HepG2 (cell line): Measurements from ENCODE around the gene PRSS36.

Experiments used
- POLR2A ChIP-seq, 2 experiments: IDR thresholded peaks; 2 replicates each; pipeline ENCODE4 v1.6.1; 2011; ENCODE audit warnings: low read depth in 2 of 2, low read length in 2 of 2, mild to moderate bottlenecking in 1 of 2, moderate library complexity in 1 of 2; ENCODE audit not compliant: insufficient read depth in 1 of 2
- RFX5 ChIP-seq: IDR thresholded peaks from 2 replicates; pipeline ENCODE4 v1.6.1; 2011; ENCODE audit warnings: low read depth, low read length, improper control_type of control experiment
- SMC3 ChIP-seq: IDR thresholded peaks from 2 replicates; pipeline ENCODE4 v1.6.1; 2011; ENCODE audit warnings: low read length, improper control_type of control experiment
- YY1 ChIP-seq: IDR thresholded peaks from 2 replicates; pipeline ENCODE4 v1.6.1; 2011; ENCODE audit warnings: low read length, low read depth, moderate library complexity, mild to moderate bottlenecking; ENCODE audit not compliant: insufficient read depth, insufficient replicate concordance
- ZEB1 ChIP-seq: IDR thresholded peaks from 2 replicates; pipeline ENCODE4 v1.6.1; 2012; ENCODE audit warnings: mild to moderate bottlenecking, low read depth, inconsistent platforms; ENCODE audit not compliant: insufficient replicate concordance
- ZNF24 ChIP-seq: fragments of 450-650 bp; IDR thresholded peaks from 2 replicates; pipeline ENCODE4 v1.6.1; 2017; ENCODE audit warnings: antibody characterized with exemption, mild to moderate bottlenecking
- TF ChIP-seq, protein P1 (sequence below): sonication (generic); formaldehyde crosslinking; IDR thresholded peaks from 2 replicates; pipeline ENCODE4 v1.5.0; 2020; ENCODE audit warnings: mild to moderate bottlenecking, missing genetic modification reagents
- TF ChIP-seq, protein P2 (sequence below): sonication (generic); formaldehyde crosslinking; IDR thresholded peaks from 2 replicates; pipeline ENCODE4 v1.5.0; 2020; ENCODE audit warnings: mild to moderate bottlenecking, missing genetic modification reagents, moderate library complexity
- TF ChIP-seq, protein P3 (sequence below): sonication (generic); formaldehyde crosslinking; conservative IDR thresholded peaks from 2 replicates; pipeline ENCODE4 v1.4.0; 2020; ENCODE audit warnings: missing genetic modification reagents

DNA sequence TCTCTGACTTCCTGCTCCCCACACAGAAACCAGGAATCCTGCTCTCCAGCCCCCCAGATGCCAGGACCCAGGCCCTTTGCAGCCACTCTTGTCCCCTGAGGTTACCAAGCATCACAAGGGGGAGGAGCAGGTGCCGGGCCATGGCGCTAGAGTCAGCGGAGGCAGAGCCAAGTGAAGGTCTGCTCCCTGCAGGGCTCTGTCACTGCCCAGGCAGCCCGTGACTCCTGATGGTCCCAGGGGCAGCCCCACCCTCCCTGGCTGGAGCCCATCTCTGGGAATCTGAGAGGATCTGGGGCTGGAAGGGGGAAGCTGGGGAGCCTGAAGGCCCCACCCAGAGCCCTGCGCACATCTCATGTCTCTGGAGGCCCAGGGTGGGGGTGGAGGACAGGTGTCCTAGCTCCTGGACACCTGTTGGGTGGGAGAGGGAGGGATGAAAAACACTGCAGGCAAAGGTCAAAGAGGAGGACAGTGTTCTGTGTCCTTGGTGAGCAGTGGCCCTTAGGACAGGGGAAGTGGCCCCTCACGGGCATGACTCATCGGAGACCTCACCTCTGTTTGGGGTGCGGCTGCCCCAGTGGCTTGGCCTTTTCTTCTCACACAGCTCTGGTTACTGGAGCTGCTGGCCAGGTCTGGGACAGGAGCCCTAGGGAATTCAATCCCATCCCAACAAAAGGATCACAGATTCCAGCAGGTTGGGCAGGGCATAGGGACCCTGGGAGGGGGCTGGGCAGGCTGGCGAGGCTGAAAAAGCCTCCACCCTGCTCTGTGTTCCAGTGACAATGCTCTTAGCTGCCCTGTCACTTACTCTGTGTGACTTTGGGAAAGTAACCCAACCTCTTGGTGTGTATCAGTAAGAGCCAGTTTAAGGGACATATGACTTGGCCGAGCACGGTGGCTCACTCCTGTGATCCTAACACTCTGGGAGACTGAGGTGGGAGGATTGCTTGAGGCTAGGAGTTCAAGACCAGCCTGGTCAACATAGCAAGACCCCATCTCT is at the start of gene PRSS36:
- TF ChIP-seq YY1 (no peak), POLR2A (IDR thresholded peaks at IDR 0.05; ENCODE audit: insufficient read depth in 1 of 2, low read depth in 2 of 2, low read length in 2 of 2) (no peak), ZEB1 (no peak), SMC3 (no peak), RFX5 (no peak), ZNF24 (no peak)
- TF ChIP-seq, protein P1, sequence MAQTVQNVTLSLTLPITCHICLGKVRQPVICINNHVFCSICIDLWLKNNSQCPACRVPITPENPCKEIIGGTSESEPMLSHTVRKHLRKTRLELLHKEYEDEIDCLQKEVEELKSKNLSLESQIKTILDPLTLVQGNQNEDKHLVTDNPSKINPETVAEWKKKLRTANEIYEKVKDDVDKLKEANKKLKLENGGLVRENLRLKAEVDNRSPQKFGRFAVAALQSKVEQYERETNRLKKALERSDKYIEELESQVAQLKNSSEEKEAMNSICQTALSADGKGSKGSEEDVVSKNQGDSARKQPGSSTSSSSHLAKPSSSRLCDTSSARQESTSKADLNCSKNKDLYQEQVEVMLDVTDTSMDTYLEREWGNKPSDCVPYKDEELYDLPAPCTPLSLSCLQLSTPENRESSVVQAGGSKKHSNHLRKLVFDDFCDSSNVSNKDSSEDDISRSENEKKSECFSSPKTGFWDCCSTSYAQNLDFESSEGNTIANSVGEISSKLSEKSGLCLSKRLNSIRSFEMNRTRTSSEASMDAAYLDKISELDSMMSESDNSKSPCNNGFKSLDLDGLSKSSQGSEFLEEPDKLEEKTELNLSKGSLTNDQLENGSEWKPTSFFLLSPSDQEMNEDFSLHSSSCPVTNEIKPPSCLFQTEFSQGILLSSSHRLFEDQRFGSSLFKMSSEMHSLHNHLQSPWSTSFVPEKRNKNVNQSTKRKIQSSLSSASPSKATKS (CRISPR knock-in tag), result no peak
- TF ChIP-seq, protein P2, sequence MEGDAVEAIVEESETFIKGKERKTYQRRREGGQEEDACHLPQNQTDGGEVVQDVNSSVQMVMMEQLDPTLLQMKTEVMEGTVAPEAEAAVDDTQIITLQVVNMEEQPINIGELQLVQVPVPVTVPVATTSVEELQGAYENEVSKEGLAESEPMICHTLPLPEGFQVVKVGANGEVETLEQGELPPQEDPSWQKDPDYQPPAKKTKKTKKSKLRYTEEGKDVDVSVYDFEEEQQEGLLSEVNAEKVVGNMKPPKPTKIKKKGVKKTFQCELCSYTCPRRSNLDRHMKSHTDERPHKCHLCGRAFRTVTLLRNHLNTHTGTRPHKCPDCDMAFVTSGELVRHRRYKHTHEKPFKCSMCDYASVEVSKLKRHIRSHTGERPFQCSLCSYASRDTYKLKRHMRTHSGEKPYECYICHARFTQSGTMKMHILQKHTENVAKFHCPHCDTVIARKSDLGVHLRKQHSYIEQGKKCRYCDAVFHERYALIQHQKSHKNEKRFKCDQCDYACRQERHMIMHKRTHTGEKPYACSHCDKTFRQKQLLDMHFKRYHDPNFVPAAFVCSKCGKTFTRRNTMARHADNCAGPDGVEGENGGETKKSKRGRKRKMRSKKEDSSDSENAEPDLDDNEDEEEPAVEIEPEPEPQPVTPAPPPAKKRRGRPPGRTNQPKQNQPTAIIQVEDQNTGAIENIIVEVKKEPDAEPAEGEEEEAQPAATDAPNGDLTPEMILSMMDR (CRISPR knock-in tag), result no peak
- TF ChIP-seq, protein P3, sequence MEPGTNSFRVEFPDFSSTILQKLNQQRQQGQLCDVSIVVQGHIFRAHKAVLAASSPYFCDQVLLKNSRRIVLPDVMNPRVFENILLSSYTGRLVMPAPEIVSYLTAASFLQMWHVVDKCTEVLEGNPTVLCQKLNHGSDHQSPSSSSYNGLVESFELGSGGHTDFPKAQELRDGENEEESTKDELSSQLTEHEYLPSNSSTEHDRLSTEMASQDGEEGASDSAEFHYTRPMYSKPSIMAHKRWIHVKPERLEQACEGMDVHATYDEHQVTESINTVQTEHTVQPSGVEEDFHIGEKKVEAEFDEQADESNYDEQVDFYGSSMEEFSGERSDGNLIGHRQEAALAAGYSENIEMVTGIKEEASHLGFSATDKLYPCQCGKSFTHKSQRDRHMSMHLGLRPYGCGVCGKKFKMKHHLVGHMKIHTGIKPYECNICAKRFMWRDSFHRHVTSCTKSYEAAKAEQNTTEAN (CRISPR knock-in tag), result no peak
